IMR-90 (cell line): ENCODE results near the gene DNASE1L1. TPM values are rescaled to one million over a fixed set of nuclear protein-coding genes. Genes with fewer than 3 reads are reported as not detected.

Experiments
- ATAC-seq: fragments of 200-7000 bp; cut with Tn5 transposase; 2 replicates; pipeline ENCODE4 v1.9.1; 2020; ENCODE audit warnings: low read depth, mild to moderate bottlenecking, moderate library complexity
- BruUV-seq: library from RNA; stranded (reverse); fragments of 400-500 nt; replicated peaks from 2 replicates; lab custom pipeline; 2021; lab: Mats Ljungman, UMichigan
- CTCF ChIA-PET: fragments of 300-600 bp; formaldehyde crosslinking; extraction: SDS; loops from one replicate; lab custom pipeline; 2021; ENCODE audit warnings: antibody characterized with exemption; lab: Yijun Ruan, JAX
- POLR2A ChIA-PET: fragments of 300-600 bp; sonication (Branson Sonifier 250); formaldehyde crosslinking; loops from one replicate; lab custom pipeline; 2022; ENCODE audit warnings: antibody characterized with exemption; ENCODE audit not compliant: unreplicated experiment; lab: Charles Lee
- DNase-seq: peaks from one replicate; pipeline ENCODE4 v3.0.0; 2013
- H2AFZ ChIP-seq: replicated peaks from 2 replicates; pipeline ENCODE3; 2013; ENCODE audit warnings: low read length, mild to moderate bottlenecking; ENCODE audit not compliant: poor library complexity
- H2AK5ac ChIP-seq: 2 replicates; pipeline ENCODE4 v1.6.1; 2013; ENCODE audit warnings: low read depth, low read length, inconsistent platforms
- H2AK9ac ChIP-seq: replicated peaks from 2 replicates; pipeline ENCODE3; 2013; ENCODE audit warnings: mild to moderate bottlenecking, low read depth, low read length, moderate library complexity; ENCODE audit not compliant: poor library complexity
- H2BK120ac ChIP-seq: 2 replicates; pipeline ENCODE4 v1.6.1; 2013; ENCODE audit warnings: low read depth, low read length, inconsistent platforms
- H2BK15ac ChIP-seq: 3 replicates; pipeline ENCODE4 v1.6.1; 2013; ENCODE audit warnings: low read depth, low read length, inconsistent platforms
- H2BK20ac ChIP-seq: 2 replicates; pipeline ENCODE4 v1.6.1; 2013; ENCODE audit warnings: low read depth, mild to moderate bottlenecking, inconsistent platforms, low read length, moderate library complexity
- H2BK5ac ChIP-seq: 2 replicates; pipeline ENCODE4 v1.6.1; 2013; ENCODE audit warnings: mild to moderate bottlenecking, low read depth, low read length, inconsistent platforms; ENCODE audit not compliant: poor library complexity, severe bottlenecking
- H3K14ac ChIP-seq: replicated peaks from 2 replicates; pipeline ENCODE4 v1.6.1; 2013; ENCODE audit warnings: low read depth, low read length, inconsistent platforms
- H3K18ac ChIP-seq: 2 replicates; pipeline ENCODE4 v1.6.1; 2013; ENCODE audit warnings: low read depth, low read length, control low read depth
- H3K23ac ChIP-seq: 2 replicates; pipeline ENCODE4 v1.6.1; 2013; ENCODE audit warnings: low read depth, low read length, inconsistent platforms
- H3K27ac ChIP-seq: 2 replicates; pipeline ENCODE4 v1.5.1; 2013; ENCODE audit warnings: mild to moderate bottlenecking, control low read depth, low read length; ENCODE audit not compliant: insufficient read depth
- H3K27me3 ChIP-seq: 2 replicates; pipeline ENCODE4 v1.6.1; 2013; ENCODE audit warnings: low read length; ENCODE audit not compliant: control insufficient read depth, insufficient read depth
- H3K36me3 ChIP-seq: 2 replicates; pipeline ENCODE4 v1.6.1; 2013; ENCODE audit warnings: low read length, mixed read lengths; ENCODE audit not compliant: control insufficient read depth, insufficient read depth
- H3K4ac ChIP-seq: 2 replicates; pipeline ENCODE4 v1.6.1; 2013; ENCODE audit warnings: low read depth, low read length, inconsistent platforms
- H3K4me1 ChIP-seq: 2 replicates; pipeline ENCODE4 v1.6.1; 2013; ENCODE audit warnings: low read length, mixed read lengths; ENCODE audit not compliant: control insufficient read depth, insufficient read depth
- H3K4me2 ChIP-seq: 2 replicates; pipeline ENCODE4 v1.6.1; 2013; ENCODE audit warnings: low read depth, mild to moderate bottlenecking, control low read depth, low read length, moderate library complexity
- H3K4me3 ChIP-seq: 2 replicates; pipeline ENCODE4 v1.5.1; 2013; ENCODE audit warnings: low read depth, mild to moderate bottlenecking, control low read depth, low read length, moderate library complexity; ENCODE audit not compliant: insufficient read depth
- H3K56ac ChIP-seq: 2 replicates; pipeline ENCODE4 v1.6.1; 2013; ENCODE audit warnings: low read length, inconsistent platforms; ENCODE audit not compliant: insufficient read depth; ENCODE audit errors: extremely low read depth
- H3K79me1 ChIP-seq, 2 experiments: 2 replicates each; pipeline ENCODE4 v1.6.1; 2013; ENCODE audit warnings: low read length in 2 of 2, inconsistent platforms in 1 of 2, low read depth in 1 of 2
- H3K9ac ChIP-seq: 2 replicates; pipeline ENCODE4 v1.6.1; 2013; ENCODE audit warnings: low read depth, low read length, control low read depth
- H3K9me1 ChIP-seq: 2 replicates; pipeline ENCODE4 v1.6.1; 2013; ENCODE audit warnings: low read length, inconsistent platforms; ENCODE audit not compliant: insufficient read depth
- H3K9me3 ChIP-seq: 2 replicates; pipeline ENCODE4 v1.6.1; 2013; ENCODE audit warnings: low read length; ENCODE audit not compliant: control insufficient read depth, insufficient read depth
- H4K20me1 ChIP-seq: 2 replicates; pipeline ENCODE4 v1.6.1; 2013; ENCODE audit warnings: low read length, inconsistent platforms; ENCODE audit not compliant: insufficient read depth
- H4K5ac ChIP-seq: 2 replicates; pipeline ENCODE4 v1.6.1; 2013; ENCODE audit warnings: mild to moderate bottlenecking, low read depth, low read length, control low read depth
- H4K8ac ChIP-seq, 2 experiments: 2 replicates each; pipeline ENCODE4 v1.6.1; 2013; ENCODE audit warnings: low read depth in 2 of 2, low read length in 2 of 2, control low read depth in 1 of 2, inconsistent platforms in 1 of 2
- H4K91ac ChIP-seq: 2 replicates; pipeline ENCODE4 v1.6.1; 2013; ENCODE audit warnings: low read depth, low read length, inconsistent platforms; ENCODE audit not compliant: insufficient read depth
- CTCF ChIP-seq: conservative IDR thresholded peaks from 2 replicates; pipeline ENCODE4 v1.5.1; 2012; ENCODE audit warnings: mild to moderate bottlenecking, low read depth, low read length, improper control_type of control experiment
- MAFK ChIP-seq: IDR thresholded peaks from 2 replicates; pipeline ENCODE4 v1.6.1; 2012; ENCODE audit warnings: low read depth, low read length, improper control_type of control experiment
- MXI1 ChIP-seq: IDR thresholded peaks from 2 replicates; pipeline ENCODE4 v1.6.1; 2012; ENCODE audit warnings: low read depth, mild to moderate bottlenecking, low read length, moderate library complexity, borderline replicate concordance
- SMC3 ChIP-seq: fragments of 150-350 bp; IDR thresholded peaks from 2 replicates; pipeline ENCODE4 v1.6.1; 2016; ENCODE audit warnings: low read depth, mild to moderate bottlenecking, antibody characterized with exemption, low read length, moderate library complexity
- WGBS, 2 experiments: methylation state at CpG; one replicate each; pipeline versions ENCODE4 v1.1.5 to v1.1.7; 2013; ENCODE audit warnings: missing lambda C conversion rate in 2 of 2; ENCODE audit not compliant: insufficient read length in 1 of 2; ENCODE audit errors: extremely low coverage in 2 of 2; 5-methylcytosine and 5-hydroxymethylcytosine counted together
- dilution Hi-C: fragments of 300-500 bp; cut with HindIII; formaldehyde crosslinking; loops from one replicate; pipeline ENCODE4 v1.14.3; 2018; ENCODE audit warnings: low sequenced_read_pairs; ENCODE audit not compliant: unreplicated experiment
- in situ Hi-C: fragments of 300-500 bp; cut with MboI; formaldehyde crosslinking; loops from 3 replicates; pipeline ENCODE4 v1.14.3; 2019; ENCODE audit warnings: low sequenced_read_pairs, inconsistent platforms, mixed read lengths
- intact Hi-C: fragments of 100-400 bp; cut with micrococcal nuclease; formaldehyde crosslinking; loops from 2 replicates; pipeline ENCODE4 v1.10.0; 2022
- polyA plus RNA-seq, 3 experiments: library from polyadenylated mRNA; depleted of rRNA; stranded (reverse); fragments of >200 nt; gene quantifications; 2 replicates each; pipeline ENCODE4 v1.2.3, GENCODE V29; 2012; ENCODE audit warnings: low replicate concordance in 1 of 3
- total RNA-seq: library from RNA; depleted of rRNA; stranded (reverse); fragments of >200 nt; gene quantifications from 2 replicates; pipeline ENCODE4 v1.2.3, GENCODE V29; 2012
- TF ChIP-seq, protein P1 (sequence below): fragments of 150-350 bp; IDR thresholded peaks from 2 replicates; pipeline ENCODE4 v1.6.1; 2017; ENCODE audit warnings: mild to moderate bottlenecking, antibody characterized with exemption, low read length, low read depth

Gene DNASE1L1
- total and polyA plus RNA-seq, 2 of the 4 experiments (the other 2 are of a cell fraction): 51.4 to 55.5 TPM

GRCh38 chrX:154445776-154446175 is 36.7 kb upstream of the DNASE1L1 start:
- Histone ChIP-seq H3K14ac (no peak overlapping the region), H4K8ac (no peak overlapping the region), H3K4me1 (peaks cover 8% of the 10 kb centered on the region; the same call in 1 of the 2 replicates), H3K9me3 (no peaks in the 10 kb centered on the region; the same call in 1 of the 2 replicates), H2BK20ac (no peak overlapping the region), H3K36me3 (peaks cover 59% of the 10 kb centered on the region), H4K20me1 (no peaks in the 10 kb centered on the region; the same call in 1 of the 2 replicates), H2BK5ac (no peak overlapping the region), H2AFZ (no peak overlapping the region), H2BK15ac (no peak overlapping the region), H2BK120ac (no peak overlapping the region), H4K91ac (no peak overlapping the region), H3K56ac (no peak overlapping the region), H3K4ac (no peak overlapping the region), H3K23ac (no peak overlapping the region), H3K9me1 (no peaks in the 10 kb centered on the region), H3K27me3 (no peaks in the 10 kb centered on the region), H2AK9ac (no peak overlapping the region), H4K5ac (no peak overlapping the region), H3K79me1 (peaks cover 0 to 32% of the 10 kb centered on the region in 2 experiments; a peak in 2 of 4 replicates), H3K18ac (no peak overlapping the region), H3K9ac (no peak overlapping the region), H3K4me3 (no peak overlapping the region), H3K4me2 (no peak overlapping the region), H2AK5ac (no peak overlapping the region), H3K27ac (no peak overlapping the region)
- dilution Hi-C loops (no loop called here), intact Hi-C loops (no loop called here), in situ Hi-C loops (no loop called here)
- DNase-seq (no peak), ATAC-seq (no peak)
- no TSS peak for BruUV-seq
- TF ChIP-seq SMC3: no peak
- TF ChIP-seq, protein P1, sequence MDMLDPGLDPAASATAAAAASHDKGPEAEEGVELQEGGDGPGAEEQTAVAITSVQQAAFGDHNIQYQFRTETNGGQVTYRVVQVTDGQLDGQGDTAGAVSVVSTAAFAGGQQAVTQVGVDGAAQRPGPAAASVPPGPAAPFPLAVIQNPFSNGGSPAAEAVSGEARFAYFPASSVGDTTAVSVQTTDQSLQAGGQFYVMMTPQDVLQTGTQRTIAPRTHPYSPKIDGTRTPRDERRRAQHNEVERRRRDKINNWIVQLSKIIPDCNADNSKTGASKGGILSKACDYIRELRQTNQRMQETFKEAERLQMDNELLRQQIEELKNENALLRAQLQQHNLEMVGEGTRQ: no peak
- TF ChIP-seq CTCF: no peak
- TF ChIP-seq MAFK: no peak
- TF ChIP-seq MXI1: no peak
- POLR2A ChIA-PET: no interaction called here
- CTCF ChIA-PET: no interaction called here
- WGBS, 2 experiments: 76% methylated on average over 3 of the region's 16 CpGs; no CpG with 5 or more reads in 1 of the 2 experiments
